ENCODE data around the gene ITGA1.

GRCh38 chr5:52838326-52839015 lies 50.8 kb downstream of the ITGA1 start:
- TF ChIP-seq TARDBP (CRISPR knock-in tag; IDR thresholded peaks at IDR 0.05) (no peak), PHF20 (CRISPR knock-in tag; IDR thresholded peaks at IDR 0.05) (no peak), MTERF4 (CRISPR knock-in tag; IDR thresholded peaks at IDR 0.05) (no peak), HNF4A (CRISPR knock-in tag; IDR thresholded peaks at IDR 0.05) (no peak)

Measured in HepG2 (cell line).